K562 (cell line): ENCODE measurements around the gene MAMDC2. TPM values are rescaled to one million over a fixed set of nuclear protein-coding genes. Genes with fewer than 3 reads are reported as not detected.

Experiments used
- ATAC-seq: fragments of 200-7000 bp; cut with Tn5 transposase; 3 replicates; pipeline ENCODE4 v1.9.1; 2020; ENCODE audit warnings: moderate library complexity
- BruUV-seq: library from RNA; stranded (reverse); fragments of 400-500 nt; replicated peaks from 2 replicates; lab custom pipeline; 2021; lab: Mats Ljungman, UMichigan
- CTCF ChIA-PET: fragments of 300-600 bp; formaldehyde crosslinking; extraction: SDS; loops from one replicate; lab custom pipeline; 2021; ENCODE audit warnings: low intra/inter-chr PET ratio; lab: Yijun Ruan, JAX
- POLR2A ChIA-PET: fragments of 300-600, 350-650 bp; sonication (Branson Sonifier 250); formaldehyde crosslinking; extraction: SDS; loops from one replicate; lab custom pipeline; 2021; ENCODE audit warnings: antibody characterized with exemption, inconsistent platforms; lab: Yijun Ruan, JAX
- DNase-seq, 4 experiments: peaks; one replicate each; pipeline versions ENCODE4 v3.0.0 to v3.0.0-alpha.2; 2011 to 2018; ENCODE audit warnings: low spot score in 3 of 4, mixed read lengths in 3 of 4; ENCODE audit errors: extremely low read depth in 1 of 4
- FAIRE-seq: peaks from 2 replicates; lab custom pipeline; 2011; peaks lifted over from hg19 to GRCh38; lab: Jason Lieb, UNC
- H2AFZ ChIP-seq: 2 replicates; pipeline ENCODE4 v1.6.0; 2011; ENCODE audit warnings: low read depth, low read length, control low read depth, inconsistent platforms
- H3K27ac ChIP-seq: fragments of 200-600 bp; 3 replicates; pipeline ENCODE4 v1.8.0; 2011; ENCODE audit warnings: low read depth, mild to moderate bottlenecking, control low read depth, inconsistent platforms, low read length, moderate library complexity, mixed read lengths; ENCODE audit errors: extremely low read depth
- H3K27me3 ChIP-seq, 2 experiments: fragments of 300-600 bp in 1 of 2; 2 replicates in 1 of 2; 3 replicates in 1 of 2; pipeline versions ENCODE4 v1.6.0 to v1.8.0; 2011; ENCODE audit warnings: inconsistent platforms in 2 of 2, low read length in 2 of 2, mild to moderate bottlenecking in 1 of 2, mixed read lengths in 1 of 2, moderate library complexity in 1 of 2; ENCODE audit not compliant: control insufficient read depth in 2 of 2, insufficient read depth in 2 of 2
- H3K36me3 ChIP-seq: fragments of 300-600 bp; 3 replicates; pipeline ENCODE4 v1.8.0; 2011; ENCODE audit warnings: mild to moderate bottlenecking, low read length, inconsistent platforms; ENCODE audit not compliant: control insufficient read depth, insufficient read depth
- H3K4me1 ChIP-seq, 2 experiments: fragments of 200-600 bp in 1 of 2; replicated peaks in 1 of 2; 2 replicates in 1 of 2; 3 replicates in 1 of 2; pipeline versions ENCODE4 v1.5.1 to v1.8.0; 2011; ENCODE audit warnings: inconsistent platforms in 2 of 2, low read length in 2 of 2, mild to moderate bottlenecking in 1 of 2, mixed read lengths in 1 of 2, moderate library complexity in 1 of 2; ENCODE audit not compliant: control insufficient read depth in 2 of 2, insufficient read depth in 2 of 2
- H3K4me2 ChIP-seq: 2 replicates; pipeline ENCODE4 v1.6.1; 2011; ENCODE audit warnings: low read length, control low read depth, inconsistent platforms, mixed read lengths; ENCODE audit not compliant: insufficient read depth
- H3K4me3 ChIP-seq: fragments of 200-600 bp; sonication (generic), shearing (Covaris generic); 2 replicates; pipeline ENCODE4 v1.5.1; 2016; ENCODE audit warnings: control low read depth, inconsistent platforms
- H3K79me2 ChIP-seq: fragments of 200-600 bp; 3 replicates; pipeline ENCODE4 v1.8.0; 2011; ENCODE audit warnings: low read length, inconsistent platforms; ENCODE audit not compliant: control insufficient read depth, insufficient read depth
- H3K9ac ChIP-seq, 2 experiments: 2 replicates each; pipeline versions ENCODE4 v1.6.0 to v1.6.1; 2011; ENCODE audit warnings: low read depth in 2 of 2, low read length in 2 of 2, control low read depth in 1 of 2, inconsistent platforms in 1 of 2, mild to moderate bottlenecking in 1 of 2, mixed read lengths in 1 of 2; ENCODE audit not compliant: insufficient read depth in 1 of 2
- H3K9me1 ChIP-seq: one replicate; pipeline ENCODE4 v1.6.0; 2011; ENCODE audit warnings: inconsistent platforms, mild to moderate bottlenecking, low read length, moderate library complexity; ENCODE audit not compliant: control insufficient read depth, insufficient read depth
- H3K9me3 ChIP-seq: replicated peaks from 2 replicates; pipeline ENCODE4 v1.5.1; 2011; ENCODE audit warnings: low read depth, low read length, inconsistent platforms; ENCODE audit not compliant: control insufficient read depth, insufficient read depth
- H4K20me1 ChIP-seq: replicated peaks from 2 replicates; pipeline ENCODE4 v1.6.1; 2011; ENCODE audit warnings: low read length, inconsistent platforms, mixed read lengths; ENCODE audit not compliant: control insufficient read depth, insufficient read depth
- BRD4 ChIP-seq: fragments of 200-600 bp; sonication (generic); IDR thresholded peaks from 2 replicates; pipeline ENCODE4 v1.6.1; 2017; ENCODE audit warnings: inconsistent platforms
- HMGN3 ChIP-seq: IDR thresholded peaks from 2 replicates; pipeline ENCODE4 v1.6.1; 2011; ENCODE audit warnings: borderline replicate concordance, low read depth, mild to moderate bottlenecking, mixed read lengths, low read length; ENCODE audit not compliant: insufficient read length; ENCODE audit errors: extremely low read depth
- JUNB ChIP-seq: fragments of 450-650 bp; formaldehyde crosslinking; conservative IDR thresholded peaks from 2 replicates; pipeline ENCODE4 v1.4.0; 2020; ENCODE audit warnings: mild to moderate bottlenecking
- ZNF785 ChIP-seq: fragments of 250-450 bp; sonication (Bioruptor Pico); IDR thresholded peaks from 2 replicates; pipeline ENCODE4 v1.4.0; 2020; ENCODE audit warnings: mild to moderate bottlenecking
- WGBS: fragments of 100-300 bp; shearing (Covaris generic); methylation state at CpG from one replicate; pipeline ENCODE4 v1.1.6; 2016; ENCODE audit warnings: low coverage, mixed read lengths; ENCODE audit not compliant: insufficient coverage; ENCODE audit errors: missing lambda C conversion rate; 5-methylcytosine and 5-hydroxymethylcytosine counted together
- in situ Hi-C: fragments of 300-500 bp; cut with MboI; formaldehyde crosslinking; loops from 4 replicates; pipeline ENCODE4 v1.15.0; 2018; ENCODE audit warnings: inconsistent platforms, mixed read lengths
- intact Hi-C: fragments of 100-400 bp; cut with micrococcal nuclease; formaldehyde crosslinking; loops from 2 replicates; pipeline ENCODE4 v1.14.2; 2022
- polyA plus RNA-seq, 8 experiments: library from polyadenylated mRNA; depleted of rRNA in 4 of 8; stranded (reverse) in 5 of 8; unstranded in 3 of 8; fragments of >200 nt; fragmentation: Nextera tagmentation in 2 of 8; fragmentation: Illumina TruSeq in 1 of 8; extraction: Ambion mirVana in 2 of 8; extraction: Trizol in 1 of 8; gene quantifications; 2 replicates each; pipeline versions ENCODE4 v1.2.1 to v1.2.3, GENCODE V29; 2011 to 2014; ENCODE audit warnings: inconsistent platforms in 1 of 8, missing spikeins in 1 of 8
- total RNA-seq, 7 experiments: library from RNA; depleted of rRNA in 6 of 7; stranded (reverse); fragments of >200 nt in 6 of 7; fragmentation: Illumina TruSeq in 2 of 7; extraction: Trizol in 2 of 7; gene quantifications; 2 replicates each; pipeline versions ENCODE4 v1.2.1 to v1.2.3, GENCODE V29; 2011 to 2021; ENCODE audit warnings: low replicate concordance in 1 of 7
- TF ChIP-seq, protein P1 (sequence below): IDR thresholded peaks from 2 replicates; pipeline ENCODE4 v1.6.1; 2016; ENCODE audit warnings: missing genetic modification characterization, missing compliant biosample characterization

Gene MAMDC2
- total and polyA plus RNA-seq, 9 of the 15 experiments (the other 6 are each of a cell fraction or from before 2014, with no cell fraction given): 0.01 to 0.03 TPM; not detected in 7

DNA sequence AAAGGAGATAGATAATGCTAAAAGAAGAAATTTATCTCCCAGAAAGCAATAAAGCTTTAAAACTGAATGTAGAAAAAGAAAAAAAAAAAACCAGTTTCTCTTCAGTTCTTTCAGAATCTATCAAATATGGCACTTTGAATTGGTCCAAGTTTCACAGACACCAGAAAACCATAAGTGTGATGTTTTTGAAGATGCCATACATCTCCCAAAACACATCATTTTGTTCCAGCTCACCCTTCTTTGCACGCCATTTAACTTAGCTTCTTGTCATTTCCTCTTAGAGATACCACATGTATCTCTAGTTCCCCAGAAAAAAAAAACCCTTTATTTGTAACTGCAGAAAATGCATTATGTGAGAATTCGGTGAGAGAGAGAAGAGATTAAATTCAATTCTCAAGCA lies 46.1 kb upstream of the MAMDC2 start (continued):
- no peak for TF ChIP-seq HMGN3
- TF ChIP-seq JUNB (CRISPR knock-in tag): no peak
- no peak for TF ChIP-seq BRD4
- TF ChIP-seq ZNF785 (CRISPR knock-in tag): no peak

DNA sequence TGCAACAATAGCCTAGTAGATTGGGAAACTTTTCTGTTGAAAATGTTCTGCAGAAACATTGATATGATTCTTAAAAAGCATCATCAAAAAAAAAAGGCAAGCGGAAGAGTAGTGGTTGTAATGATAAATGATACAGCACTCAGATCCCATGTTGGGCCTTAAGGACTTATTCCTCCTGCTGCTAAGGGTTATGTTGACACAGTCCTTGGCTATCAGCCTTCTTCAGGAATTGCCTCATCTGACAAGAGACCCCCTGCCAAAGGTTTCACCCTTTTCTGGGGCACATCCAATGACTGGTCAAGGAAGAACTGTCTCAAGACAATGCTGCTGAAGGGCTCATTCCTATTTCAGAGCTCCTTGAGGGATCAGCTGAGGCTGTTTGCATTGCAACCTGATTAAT lies 44.3 kb upstream of the MAMDC2 start:
- H3K27ac ChIP-seq: no peak overlapping the region
- H3K36me3 ChIP-seq: no peaks in the 10 kb centered on the region
- 0% methylated on average over 1 of the region's 1 CpG for WGBS
- no TSS peak for BruUV-seq
- no peak overlapping the region for H3K4me3 ChIP-seq
- no peak overlapping the region for H3K9ac ChIP-seq
- FAIRE-seq (no peak), DNase-seq (no peak), ATAC-seq (no peak)
- intact Hi-C loops: no loop called here
- CTCF ChIA-PET: no interaction called here
- H4K20me1 ChIP-seq: no peaks in the 10 kb centered on the region
- POLR2A ChIA-PET: no interaction called here
- no peaks in the 10 kb centered on the region for H3K4me1 ChIP-seq
- TF ChIP-seq, protein P1, sequence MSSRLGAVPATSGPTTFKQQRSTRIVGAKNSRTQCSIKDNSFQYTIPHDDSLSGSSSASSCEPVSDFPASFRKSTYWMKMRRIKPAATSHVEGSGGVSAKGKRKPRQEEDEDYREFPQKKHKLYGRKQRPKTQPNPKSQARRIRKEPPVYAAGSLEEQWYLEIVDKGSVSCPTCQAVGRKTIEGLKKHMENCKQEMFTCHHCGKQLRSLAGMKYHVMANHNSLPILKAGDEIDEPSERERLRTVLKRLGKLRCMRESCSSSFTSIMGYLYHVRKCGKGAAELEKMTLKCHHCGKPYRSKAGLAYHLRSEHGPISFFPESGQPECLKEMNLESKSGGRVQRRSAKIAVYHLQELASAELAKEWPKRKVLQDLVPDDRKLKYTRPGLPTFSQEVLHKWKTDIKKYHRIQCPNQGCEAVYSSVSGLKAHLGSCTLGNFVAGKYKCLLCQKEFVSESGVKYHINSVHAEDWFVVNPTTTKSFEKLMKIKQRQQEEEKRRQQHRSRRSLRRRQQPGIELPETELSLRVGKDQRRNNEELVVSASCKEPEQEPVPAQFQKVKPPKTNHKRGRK: no peak
- in situ Hi-C loops: no loop called here
- H2AFZ ChIP-seq: no peak overlapping the region
- no peak overlapping the region for H3K4me2 ChIP-seq
- H3K79me2 ChIP-seq: no peaks in the 10 kb centered on the region
- no peaks in the 10 kb centered on the region for H3K9me1 ChIP-seq
- no peaks in the 10 kb centered on the region for H3K9me3 ChIP-seq
- no peaks in the 10 kb centered on the region for H3K27me3 ChIP-seq
